Omental fat pad (tissue), 4 donors: ENCODE measurements around the gene BTBD16. TPM values are rescaled to one million over a fixed set of nuclear protein-coding genes. Genes with fewer than 3 reads are reported as not detected.

Experiments used
- ATAC-seq: fragments of 150-250 bp; one replicate; pipeline ENCODE4 v1.9.1; 2016; ENCODE audit warnings: mild to moderate bottlenecking, moderate library complexity; ENCODE audit not compliant: low FRiP score
- DNase-seq: peaks from one replicate; pipeline ENCODE4 v3.0.0-alpha.2; 2019; ENCODE audit warnings: low spot score
- CTCF ChIP-seq, 3 donors: fragments of 450-650 bp; IDR thresholded peaks; one replicate each; pipeline ENCODE4 v1.5.1; 2016 to 2017; ENCODE audit warnings: antibody characterized with exemption in 3 of 3, mild to moderate bottlenecking in 3 of 3, moderate library complexity in 2 of 3
- total RNA-seq, 4 donors: library from RNA; depleted of rRNA; stranded (reverse); fragments of >200 nt; gene quantifications; one replicate each; pipeline ENCODE4 v1.1.0, GENCODE V29; 2016

BTBD16 gene
- total RNA-seq, 4 donors from 2014 or later: 0.37 TPM; not detected in 3

- ATAC-seq (no peak), DNase-seq (no peak)
- TF ChIP-seq CTCF (IDR thresholded peaks at IDR 0.05): no peak
Observed at GRCh38 chr10:122287570-122287969, 16.5 kb downstream of the BTBD16 start.

- ATAC-seq: no peak
- TF ChIP-seq CTCF (IDR thresholded peaks at IDR 0.05): no peak
- no peak for DNase-seq
Observed at GRCh38 chr10:122288262-122288661, 17.2 kb downstream of the BTBD16 start.

GRCh38 chr10:122288917-122289316 is 17.8 kb downstream of the BTBD16 start:
- ATAC-seq (no peak), DNase-seq (no peak)
- TF ChIP-seq CTCF (IDR thresholded peaks at IDR 0.05): no peak

- ATAC-seq (no peak), DNase-seq (no peak)
- no peak for TF ChIP-seq CTCF (IDR thresholded peaks at IDR 0.05)
Observed at GRCh38 chr10:122290334-122290733, 19.2 kb downstream of the BTBD16 start.

GRCh38 chr10:122290833-122291532 is 19.9 kb downstream of the BTBD16 start:
- no peak for DNase-seq
- no peak for ATAC-seq
- TF ChIP-seq CTCF (IDR thresholded peaks at IDR 0.05): no peak

GRCh38 chr10:122291739-122292138 is 20.6 kb downstream of the BTBD16 start:
- no peak for ATAC-seq

More at GRCh38 chr10:122291739-122292138, 20.6 kb downstream of the BTBD16 start:
- no peak for TF ChIP-seq CTCF (IDR thresholded peaks at IDR 0.05)
- DNase-seq: no peak
